Measurements from ENCODE around the gene ABCB6.

ABCB6 gene

GRCh38 chr2:219228041-219228910, 9.5 kb upstream of the ABCB6 start:
- Histone ChIP-seq H3K4me3 (ENCODE audit: low read depth in 1 of 5, low read length in 5 of 5) (peak overlapping the region; percentile 76 to 95 (median 83)), H3K9me3 (ENCODE audit: control insufficient read depth in 5 of 5, low read length in 5 of 5) (no peaks in the 10 kb centered on the region), H3K27ac (ENCODE audit: low read depth, low read length) (peak overlapping the region; percentile 89), H3K27me3 (ENCODE audit: control insufficient read depth in 5 of 5, insufficient read depth in 4 of 5, low read length in 5 of 5) (no peaks in the 10 kb centered on the region), H3K4me1 (ENCODE audit: control insufficient read depth in 5 of 5, insufficient read depth in 5 of 5, low read length in 5 of 5) (peaks cover 7 to 40% (median 27%) of the 10 kb centered on the region in 5 donors), H3K36me3 (ENCODE audit: control insufficient read depth in 5 of 5, insufficient read depth in 5 of 5, low read length in 5 of 5) (peaks cover 10 to 53% (median 45%) of the 10 kb centered on the region in 5 donors), H3K9ac (ENCODE audit: low read length in 5 of 5) (peak overlapping the region; percentile 80 to 98 (median 91))

DNA sequence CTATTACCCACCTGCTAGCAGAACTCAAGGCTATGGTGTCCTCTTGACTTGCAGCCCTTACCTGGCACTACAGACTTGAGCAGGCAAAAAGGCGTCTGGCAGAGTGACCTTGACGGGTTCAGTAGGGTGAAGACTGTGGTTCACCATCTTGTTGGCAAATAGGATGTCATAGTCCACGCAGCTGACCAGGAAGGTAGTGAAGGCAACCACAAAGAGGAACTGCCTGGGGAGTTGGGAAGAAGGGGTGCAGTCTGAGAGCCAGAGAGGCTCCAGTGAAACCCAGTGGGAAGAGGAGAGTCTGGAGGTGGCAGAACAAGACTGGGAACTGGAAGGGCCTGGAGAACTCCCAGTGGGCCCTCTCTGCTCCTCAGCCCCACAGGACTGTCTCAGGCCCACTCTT, 6.6 kb upstream of the ABCB6 start:
- no peak overlapping the region for H3K4me3 ChIP-seq (ENCODE audit: low read depth in 1 of 5, low read length in 5 of 5)
- H3K36me3 ChIP-seq (ENCODE audit: control insufficient read depth in 5 of 5, insufficient read depth in 5 of 5, low read length in 5 of 5), result peaks cover 4 to 65% (median 56%) of the 10 kb centered on the region in 5 donors
- no peak overlapping the region for H3K27ac ChIP-seq (ENCODE audit: low read depth, low read length)
- H3K4me1 ChIP-seq (ENCODE audit: control insufficient read depth in 5 of 5, insufficient read depth in 5 of 5, low read length in 5 of 5), result peaks cover 7 to 33% (median 22%) of the 10 kb centered on the region in 5 donors
- H3K9me3 ChIP-seq (ENCODE audit: control insufficient read depth in 5 of 5, low read length in 5 of 5), result no peaks in the 10 kb centered on the region
- H3K27me3 ChIP-seq (ENCODE audit: control insufficient read depth in 5 of 5, insufficient read depth in 4 of 5, low read length in 5 of 5), result no peaks in the 10 kb centered on the region
- no peak overlapping the region for H3K9ac ChIP-seq (ENCODE audit: low read length in 5 of 5)

DNA sequence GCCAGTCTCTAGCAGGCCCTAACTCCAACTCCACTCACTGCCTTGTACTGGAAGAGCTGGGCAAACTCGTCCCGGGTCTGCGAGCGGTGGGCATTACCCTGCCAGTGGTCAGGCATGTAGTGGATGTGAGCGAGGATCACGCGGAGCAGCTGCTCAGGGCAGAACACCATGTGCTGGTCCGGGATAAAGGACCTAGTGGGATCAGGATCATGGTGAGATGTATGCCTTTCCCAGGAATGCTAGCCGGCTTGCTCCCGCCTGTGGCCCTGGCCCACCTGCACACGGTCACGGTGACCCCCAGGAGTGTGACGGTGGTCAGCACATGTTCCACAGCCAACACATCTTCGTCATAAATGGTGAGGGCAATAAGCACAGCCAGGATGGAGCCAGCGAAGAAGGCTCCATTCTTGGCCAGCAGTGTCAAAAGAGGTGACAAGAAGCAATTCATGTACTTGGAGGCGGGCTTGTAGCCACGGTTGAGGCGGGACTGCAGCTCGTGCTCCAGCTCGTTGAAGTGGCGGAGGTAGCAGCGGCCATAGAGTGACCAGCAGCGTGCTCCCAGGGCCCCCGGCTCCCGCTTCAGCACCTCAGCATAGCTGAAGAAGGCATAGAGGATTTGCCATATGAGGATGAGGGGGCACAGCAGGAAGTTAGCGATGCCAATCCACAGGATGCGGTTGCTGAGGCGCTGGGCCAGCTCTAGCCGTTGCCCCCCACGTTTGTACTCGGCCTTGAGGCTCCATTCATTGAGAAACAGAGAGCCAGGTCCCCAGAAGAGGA, 5.3 kb upstream of the ABCB6 start:
- H3K27me3 ChIP-seq (ENCODE audit: control insufficient read depth in 5 of 5, insufficient read depth in 4 of 5, low read length in 5 of 5), result no peaks in the 10 kb centered on the region
- H3K4me1 ChIP-seq (ENCODE audit: control insufficient read depth in 5 of 5, insufficient read depth in 5 of 5, low read length in 5 of 5), result peaks cover 9 to 34% (median 26%) of the 10 kb centered on the region in 5 donors
- no peak overlapping the region for H3K27ac ChIP-seq (ENCODE audit: low read depth, low read length)
- peaks cover 4 to 73% (median 63%) of the 10 kb centered on the region in 5 donors for H3K36me3 ChIP-seq (ENCODE audit: control insufficient read depth in 5 of 5, insufficient read depth in 5 of 5, low read length in 5 of 5)
- H3K9me3 ChIP-seq (ENCODE audit: control insufficient read depth in 5 of 5, low read length in 5 of 5), result no peaks in the 10 kb centered on the region
- no peak overlapping the region for H3K9ac ChIP-seq (ENCODE audit: low read length in 5 of 5)
- no peak overlapping the region for H3K4me3 ChIP-seq (ENCODE audit: low read depth in 1 of 5, low read length in 5 of 5)

GRCh38 chr2:219221957-219222518, 3.3 kb upstream of the ABCB6 start:
- no peak overlapping the region for H3K9ac ChIP-seq (ENCODE audit: low read length in 5 of 5)
- no peak overlapping the region for H3K4me3 ChIP-seq (ENCODE audit: low read depth in 1 of 5, low read length in 5 of 5)
- H3K36me3 ChIP-seq (ENCODE audit: control insufficient read depth in 5 of 5, insufficient read depth in 5 of 5, low read length in 5 of 5), result peaks cover 4 to 70% (median 63%) of the 10 kb centered on the region in 5 donors
- peaks cover 4 to 37% (median 26%) of the 10 kb centered on the region in 5 donors for H3K4me1 ChIP-seq (ENCODE audit: control insufficient read depth in 5 of 5, insufficient read depth in 5 of 5, low read length in 5 of 5)
- no peaks in the 10 kb centered on the region for H3K9me3 ChIP-seq (ENCODE audit: control insufficient read depth in 5 of 5, low read length in 5 of 5)
- H3K27ac ChIP-seq (ENCODE audit: low read depth, low read length), result no peak overlapping the region
- no peaks in the 10 kb centered on the region for H3K27me3 ChIP-seq (ENCODE audit: control insufficient read depth in 5 of 5, insufficient read depth in 4 of 5, low read length in 5 of 5)

DNA sequence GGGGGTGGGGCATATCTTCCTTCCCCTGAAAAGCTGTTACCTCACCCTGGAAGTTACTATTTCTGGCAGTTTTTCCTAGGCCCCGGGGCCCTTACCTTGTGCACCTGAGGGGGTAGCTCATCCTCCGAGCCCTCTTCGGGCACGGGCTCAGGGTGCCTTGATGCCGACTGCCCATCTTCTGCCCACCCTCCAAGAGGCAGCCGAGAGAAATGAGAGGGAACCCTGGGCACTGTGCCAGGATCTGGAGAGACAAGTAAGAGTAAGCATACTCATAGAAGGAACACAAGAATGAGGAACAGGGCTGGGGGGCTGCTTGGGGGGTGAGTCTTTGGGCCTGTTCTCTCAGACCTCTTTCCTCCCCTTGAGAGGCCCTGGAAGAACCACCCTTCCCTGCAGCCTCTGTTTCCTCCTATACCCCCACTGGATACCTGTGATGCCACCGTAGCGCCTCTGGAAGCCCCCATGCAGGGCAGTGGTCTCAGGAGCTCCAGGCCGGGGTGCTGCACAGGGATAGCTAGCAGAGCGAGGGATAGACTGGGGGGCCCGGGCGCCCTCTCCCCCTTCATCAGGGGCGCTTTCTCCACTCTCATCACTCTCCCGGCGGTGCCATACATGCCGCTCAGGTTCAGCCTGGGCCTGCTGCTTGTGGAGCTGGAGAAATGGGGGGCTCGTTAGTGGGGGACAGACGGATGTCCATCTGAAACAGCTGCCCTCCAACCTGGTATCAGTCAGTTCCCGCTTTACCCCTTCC, 2.1 kb upstream of the ABCB6 start:
- Histone ChIP-seq H3K9ac (ENCODE audit: low read length in 5 of 5) (no peak overlapping the region), H3K4me3 (ENCODE audit: low read depth in 1 of 5, low read length in 5 of 5) (no peak overlapping the region), H3K27ac (ENCODE audit: low read depth, low read length) (no peak overlapping the region), H3K36me3 (ENCODE audit: control insufficient read depth in 5 of 5, insufficient read depth in 5 of 5, low read length in 5 of 5) (peaks cover 4 to 66% (median 63%) of the 10 kb centered on the region in 5 donors), H3K4me1 (ENCODE audit: control insufficient read depth in 5 of 5, insufficient read depth in 5 of 5, low read length in 5 of 5) (peaks cover 4 to 45% (median 34%) of the 10 kb centered on the region in 5 donors), H3K27me3 (ENCODE audit: control insufficient read depth in 5 of 5, insufficient read depth in 4 of 5, low read length in 5 of 5) (no peaks in the 10 kb centered on the region), H3K9me3 (ENCODE audit: control insufficient read depth in 5 of 5, low read length in 5 of 5) (no peaks in the 10 kb centered on the region)

- Histone ChIP-seq H3K9me3 (ENCODE audit: control insufficient read depth in 5 of 5, low read length in 5 of 5) (no peaks in the 10 kb centered on the region), H3K27ac (ENCODE audit: low read depth, low read length) (no peak overlapping the region), H3K9ac (ENCODE audit: low read length in 5 of 5) (peak overlapping the region in 2 of 5 donors; percentile 68 to 77), H3K36me3 (ENCODE audit: control insufficient read depth in 5 of 5, insufficient read depth in 5 of 5, low read length in 5 of 5) (peaks cover 4 to 66% (median 58%) of the 10 kb centered on the region in 5 donors), H3K27me3 (ENCODE audit: control insufficient read depth in 5 of 5, insufficient read depth in 4 of 5, low read length in 5 of 5) (no peaks in the 10 kb centered on the region), H3K4me3 (ENCODE audit: low read depth in 1 of 5, low read length in 5 of 5) (peak overlapping the region in 2 of 5 donors; percentile 67 to 74), H3K4me1 (ENCODE audit: control insufficient read depth in 5 of 5, insufficient read depth in 5 of 5, low read length in 5 of 5) (peaks cover 4 to 38% (median 34%) of the 10 kb centered on the region in 5 donors)
These were observed 1.2 kb upstream of the ABCB6 start for GRCh38 chr2:219219784-219220532.

DNA sequence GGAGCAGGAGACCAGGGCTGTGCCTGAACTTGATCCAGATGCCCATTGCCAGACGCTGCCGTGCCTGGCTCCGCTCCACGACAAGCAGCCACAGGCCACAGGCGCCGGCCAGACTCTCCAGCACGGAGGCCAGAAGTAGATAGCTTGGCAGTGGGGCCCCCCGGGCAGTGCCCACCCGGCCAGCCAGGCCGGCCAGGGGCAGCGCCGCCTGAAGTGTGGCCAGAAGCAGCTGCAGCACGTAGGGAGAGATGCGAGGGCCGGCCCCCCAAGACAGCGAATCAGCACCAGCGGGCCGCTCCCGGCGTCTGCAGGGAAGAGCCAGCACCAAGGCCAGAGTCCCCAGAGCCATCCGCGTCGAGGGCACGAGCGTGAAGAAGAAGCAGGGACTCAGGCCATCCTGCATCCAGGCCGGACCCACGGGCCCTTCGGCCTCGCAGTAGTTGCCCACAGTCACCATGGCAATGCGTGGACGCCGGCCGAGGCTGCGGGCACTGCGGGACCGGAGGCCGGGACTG, 484 bp downstream of the ABCB6 start:
- peak overlapping the region; percentile 92 for H3K27ac ChIP-seq (ENCODE audit: low read depth, low read length)
- H3K27me3 ChIP-seq (ENCODE audit: control insufficient read depth in 5 of 5, insufficient read depth in 4 of 5, low read length in 5 of 5), result no peaks in the 10 kb centered on the region
- H3K4me3 ChIP-seq (ENCODE audit: low read depth in 1 of 5, low read length in 5 of 5), result peak overlapping the region; percentile 65 to 74 (median 67)
- peaks cover 4 to 65% (median 58%) of the 10 kb centered on the region in 5 donors for H3K36me3 ChIP-seq (ENCODE audit: control insufficient read depth in 5 of 5, insufficient read depth in 5 of 5, low read length in 5 of 5)
- H3K4me1 ChIP-seq (ENCODE audit: control insufficient read depth in 5 of 5, insufficient read depth in 5 of 5, low read length in 5 of 5), result peaks cover 2 to 38% (median 34%) of the 10 kb centered on the region in 5 donors
- peak overlapping the region; percentile 48 to 82 (median 68) for H3K9ac ChIP-seq (ENCODE audit: low read length in 5 of 5)
- H3K9me3 ChIP-seq (ENCODE audit: control insufficient read depth in 5 of 5, low read length in 5 of 5), result no peaks in the 10 kb centered on the region

DNA sequence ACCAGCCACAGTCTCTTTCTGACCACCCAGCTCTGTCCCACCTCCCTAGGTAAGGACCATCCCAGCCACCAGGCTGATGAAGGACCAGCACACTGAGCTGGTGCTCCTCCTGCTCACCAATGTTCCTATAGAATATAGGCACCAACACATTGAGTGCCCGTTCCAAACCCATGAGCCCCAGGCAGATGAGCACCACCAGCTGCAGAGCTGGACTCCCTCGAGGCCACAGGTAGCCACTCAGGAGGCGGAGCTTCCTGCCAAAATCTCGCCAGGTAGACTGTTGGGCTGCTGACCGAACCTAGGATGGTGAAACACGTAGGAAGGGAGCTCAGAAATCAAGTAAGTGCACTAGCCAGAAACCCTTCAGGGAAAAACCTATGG, 2.2 kb downstream of the ABCB6 start:
- no peaks in the 10 kb centered on the region for H3K27me3 ChIP-seq (ENCODE audit: control insufficient read depth in 5 of 5, insufficient read depth in 4 of 5, low read length in 5 of 5)
- no peak overlapping the region for H3K4me3 ChIP-seq (ENCODE audit: low read depth in 1 of 5, low read length in 5 of 5)
- H3K9ac ChIP-seq (ENCODE audit: low read length in 5 of 5), result peak overlapping the region in 1 of 5 donors; percentile 20
- peaks cover 2 to 38% (median 34%) of the 10 kb centered on the region in 5 donors for H3K4me1 ChIP-seq (ENCODE audit: control insufficient read depth in 5 of 5, insufficient read depth in 5 of 5, low read length in 5 of 5)
- no peak overlapping the region for H3K27ac ChIP-seq (ENCODE audit: low read depth, low read length)
- H3K36me3 ChIP-seq (ENCODE audit: control insufficient read depth in 5 of 5, insufficient read depth in 5 of 5, low read length in 5 of 5), result peaks cover 4 to 60% (median 53%) of the 10 kb centered on the region in 5 donors
- no peaks in the 10 kb centered on the region for H3K9me3 ChIP-seq (ENCODE audit: control insufficient read depth in 5 of 5, low read length in 5 of 5)
